ES-I3 (cell line): ENCODE measurements around the gene CCDC127.

Source experiments
- H3K36me3 ChIP-seq: 2 replicates; pipeline ENCODE4 v1.6.1; 2013; ENCODE audit warnings: mild to moderate bottlenecking, low read length, control low read depth, moderate library complexity; ENCODE audit not compliant: insufficient read depth
- H3K4me1 ChIP-seq: 2 replicates; pipeline ENCODE4 v1.6.1; 2013; ENCODE audit warnings: mild to moderate bottlenecking, control low read depth, low read length; ENCODE audit not compliant: insufficient read depth
- H3K9ac ChIP-seq: 2 replicates; pipeline ENCODE4 v1.6.1; 2013; ENCODE audit warnings: low read depth, mild to moderate bottlenecking, low read length, moderate library complexity
- H3K9me3 ChIP-seq: 2 replicates; pipeline ENCODE4 v1.6.1; 2013; ENCODE audit warnings: mild to moderate bottlenecking, low read length, moderate library complexity; ENCODE audit not compliant: control insufficient read depth, insufficient read depth

The CCDC127 gene

DNA sequence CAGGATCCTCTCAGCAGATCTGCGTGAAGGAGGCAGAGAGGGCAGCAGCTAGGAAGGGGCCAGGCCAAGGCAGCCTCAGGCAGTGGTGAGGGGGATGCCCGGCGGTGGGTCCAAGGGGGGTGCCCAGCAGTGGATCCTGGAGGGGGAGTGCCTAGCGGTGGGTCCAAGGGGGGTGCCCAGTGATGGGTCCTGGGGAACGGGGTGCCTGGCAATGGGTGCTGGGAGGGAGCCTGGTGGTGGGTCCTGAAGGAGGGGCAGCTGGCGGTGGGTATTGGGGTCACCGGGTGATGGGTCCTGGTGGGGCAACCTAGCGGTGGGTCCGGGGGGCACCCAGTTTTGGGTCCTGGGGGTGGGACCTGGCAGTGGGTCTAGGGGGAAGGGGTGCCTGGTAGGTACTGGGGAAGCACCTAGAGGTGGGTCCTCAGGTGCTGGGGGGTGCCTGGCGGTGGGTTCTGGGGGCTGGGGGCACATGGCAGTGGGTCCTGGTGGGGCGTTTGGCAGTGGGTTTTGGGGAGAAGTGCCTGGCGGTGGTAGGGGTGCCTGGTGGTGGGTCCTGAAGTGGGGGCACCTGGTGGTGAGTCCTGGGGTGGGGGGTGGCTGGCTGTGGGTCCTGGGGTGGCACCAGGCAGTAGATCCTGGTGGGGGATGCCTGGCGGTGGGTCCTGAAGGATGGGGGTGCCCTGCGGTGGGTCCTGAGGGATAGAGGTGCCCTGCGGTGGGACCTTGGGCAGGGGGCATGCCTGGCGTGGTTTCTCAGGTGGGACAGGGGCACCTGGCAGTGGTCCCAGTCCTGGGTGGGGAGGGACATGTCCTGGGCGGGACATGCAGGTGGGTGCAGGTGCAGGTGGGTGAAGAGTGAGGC, 24.8 kb downstream of the CCDC127 start:
- Histone ChIP-seq H3K9ac (no peak overlapping the region), H3K36me3 (no peaks in the 10 kb centered on the region), H3K4me1 (peaks cover 2% of the 10 kb centered on the region; the same call in 1 of the 2 replicates), H3K9me3 (no peaks in the 10 kb centered on the region)

- Histone ChIP-seq H3K36me3 (no peaks in the 10 kb centered on the region), H3K4me1 (peaks cover 4% of the 10 kb centered on the region; the same call in 1 of the 2 replicates), H3K9me3 (no peaks in the 10 kb centered on the region), H3K9ac (no peak overlapping the region)
Measured at GRCh38 chr5:192691-192969, 25.3 kb downstream of the CCDC127 start.

- H3K4me1 ChIP-seq = peaks cover 4% of the 10 kb centered on the region; the same call in 1 of the 2 replicates
- no peaks in the 10 kb centered on the region for H3K36me3 ChIP-seq
- no peak overlapping the region for H3K9ac ChIP-seq
- no peaks in the 10 kb centered on the region for H3K9me3 ChIP-seq
Measured at GRCh38 chr5:191949-192690, 25.8 kb downstream of the CCDC127 start.

DNA sequence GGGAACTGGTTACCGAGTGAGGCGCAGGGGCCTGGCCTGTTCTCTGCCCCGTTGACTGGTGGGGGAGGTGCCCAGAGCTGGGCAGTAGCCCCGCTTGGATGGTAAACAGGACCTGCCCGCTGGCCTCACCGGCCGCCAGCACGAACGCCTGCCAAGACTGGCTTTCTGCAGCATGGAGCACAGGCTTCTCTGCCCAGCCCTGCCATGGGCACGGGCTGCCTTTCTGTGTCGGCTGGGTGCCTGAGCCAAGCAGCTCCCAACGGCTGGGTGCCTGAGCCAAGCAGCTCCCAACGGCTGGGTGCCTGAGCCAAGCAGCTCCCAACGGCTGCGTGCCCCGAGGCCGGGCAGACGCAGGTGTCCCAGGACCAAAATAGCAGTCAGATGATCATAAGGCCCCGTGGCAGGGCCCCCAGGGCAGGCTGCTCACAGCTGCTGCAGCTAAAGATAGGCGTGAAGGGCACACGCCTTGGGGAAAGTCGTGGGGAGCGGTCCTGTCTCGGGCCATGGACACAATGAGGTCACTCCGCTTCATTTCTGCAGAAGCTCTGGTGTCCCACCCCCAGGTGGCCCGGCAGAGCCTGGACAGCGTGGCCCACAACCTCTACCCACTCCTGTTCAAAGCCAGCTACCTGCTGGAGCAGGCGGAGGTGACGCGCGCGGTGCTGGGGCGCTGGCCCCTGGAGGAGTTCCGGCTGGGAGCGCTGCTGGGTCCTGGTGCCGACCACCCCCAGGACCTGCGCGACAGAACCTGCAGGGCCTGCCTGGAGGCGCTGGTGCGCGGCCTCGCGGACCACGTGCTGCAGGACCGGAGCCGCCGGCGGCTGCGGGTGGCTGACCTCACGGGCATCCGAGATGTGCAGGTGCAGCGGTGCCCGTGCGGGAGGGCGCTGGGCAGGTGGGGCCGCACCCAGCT, 26.7 kb downstream of the CCDC127 start, which contains the start of gene LRRC14B:
Gene LRRC14B, plus strand, starts transcription at position 460 of the 913 bp plus-strand sequence. Its CDS starts 44 bp downstream, at position 504.
- H3K4me1 ChIP-seq = peaks cover 4% of the 10 kb centered on the region; the same call in 1 of the 2 replicates
- no peak within 1 kb of the TSS for H3K9ac ChIP-seq
- no peaks in the 10 kb centered on the region for H3K36me3 ChIP-seq
- H3K9me3 ChIP-seq = no peaks in the 10 kb centered on the region

DNA sequence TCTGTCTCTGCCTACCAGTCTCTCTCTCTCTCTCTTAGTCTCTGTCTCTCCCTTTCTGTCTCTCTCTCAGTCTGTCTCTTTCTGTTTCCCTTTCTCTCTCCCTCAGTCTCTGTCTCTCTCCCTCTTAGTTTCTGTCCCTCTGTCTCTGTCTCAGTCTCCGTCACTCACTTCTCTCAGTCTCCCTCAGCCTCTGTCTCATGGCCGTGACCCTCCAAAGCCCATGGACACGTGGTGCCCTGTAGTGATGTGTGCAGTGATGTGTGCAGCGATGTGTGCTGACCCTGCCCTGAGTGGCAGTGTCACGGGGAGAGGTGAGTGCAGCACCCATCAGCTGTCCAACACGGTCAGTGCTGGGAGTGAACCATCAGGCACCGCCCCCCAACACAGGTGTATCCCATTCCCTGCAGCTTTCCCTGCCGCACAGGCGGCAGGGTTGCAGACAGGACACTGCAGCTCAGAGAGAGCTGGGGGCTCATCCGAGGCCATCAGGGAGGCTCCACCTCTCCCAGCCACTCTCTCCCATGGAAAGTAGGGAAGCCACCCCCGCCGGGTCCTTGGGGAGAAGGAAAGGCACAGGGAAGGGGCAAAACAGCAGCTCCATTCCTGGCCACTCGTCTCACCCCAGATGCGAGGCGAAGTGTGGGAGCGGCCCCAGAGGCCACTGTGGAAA, 27.5 kb downstream of the CCDC127 start:
- no peaks in the 10 kb centered on the region for H3K36me3 ChIP-seq
- peaks cover 4% of the 10 kb centered on the region; the same call in 1 of the 2 replicates for H3K4me1 ChIP-seq
- no peak overlapping the region for H3K9ac ChIP-seq
- H3K9me3 ChIP-seq = no peaks in the 10 kb centered on the region

DNA sequence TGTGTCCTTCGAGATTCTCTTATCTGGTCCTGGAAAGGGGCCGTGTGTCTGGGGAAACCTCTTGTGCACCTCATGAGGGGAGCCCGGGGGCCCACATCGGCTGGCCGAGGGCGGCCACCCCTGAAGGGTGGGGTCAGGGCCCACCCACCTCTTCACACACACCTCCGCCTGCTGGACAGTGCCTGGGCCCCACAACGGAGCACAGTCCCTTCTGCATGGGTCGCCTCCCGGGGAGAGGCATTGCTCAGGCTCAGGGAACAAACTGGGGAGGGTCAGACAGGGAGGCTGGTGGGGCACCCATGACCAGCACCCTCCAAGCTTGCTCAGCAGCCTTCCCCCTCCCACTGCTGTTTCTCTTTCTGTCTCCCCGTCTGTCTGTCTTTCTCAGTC, 28.0 kb downstream of the CCDC127 start:
- no peaks in the 10 kb centered on the region for H3K9me3 ChIP-seq
- H3K9ac ChIP-seq = no peak overlapping the region
- H3K4me1 ChIP-seq = peaks cover 4% of the 10 kb centered on the region; the same call in 1 of the 2 replicates
- H3K36me3 ChIP-seq = no peaks in the 10 kb centered on the region

- no peaks in the 10 kb centered on the region for H3K9me3 ChIP-seq
Measured at GRCh38 chr5:189486-189885, 28.5 kb downstream of the CCDC127 start.

DNA sequence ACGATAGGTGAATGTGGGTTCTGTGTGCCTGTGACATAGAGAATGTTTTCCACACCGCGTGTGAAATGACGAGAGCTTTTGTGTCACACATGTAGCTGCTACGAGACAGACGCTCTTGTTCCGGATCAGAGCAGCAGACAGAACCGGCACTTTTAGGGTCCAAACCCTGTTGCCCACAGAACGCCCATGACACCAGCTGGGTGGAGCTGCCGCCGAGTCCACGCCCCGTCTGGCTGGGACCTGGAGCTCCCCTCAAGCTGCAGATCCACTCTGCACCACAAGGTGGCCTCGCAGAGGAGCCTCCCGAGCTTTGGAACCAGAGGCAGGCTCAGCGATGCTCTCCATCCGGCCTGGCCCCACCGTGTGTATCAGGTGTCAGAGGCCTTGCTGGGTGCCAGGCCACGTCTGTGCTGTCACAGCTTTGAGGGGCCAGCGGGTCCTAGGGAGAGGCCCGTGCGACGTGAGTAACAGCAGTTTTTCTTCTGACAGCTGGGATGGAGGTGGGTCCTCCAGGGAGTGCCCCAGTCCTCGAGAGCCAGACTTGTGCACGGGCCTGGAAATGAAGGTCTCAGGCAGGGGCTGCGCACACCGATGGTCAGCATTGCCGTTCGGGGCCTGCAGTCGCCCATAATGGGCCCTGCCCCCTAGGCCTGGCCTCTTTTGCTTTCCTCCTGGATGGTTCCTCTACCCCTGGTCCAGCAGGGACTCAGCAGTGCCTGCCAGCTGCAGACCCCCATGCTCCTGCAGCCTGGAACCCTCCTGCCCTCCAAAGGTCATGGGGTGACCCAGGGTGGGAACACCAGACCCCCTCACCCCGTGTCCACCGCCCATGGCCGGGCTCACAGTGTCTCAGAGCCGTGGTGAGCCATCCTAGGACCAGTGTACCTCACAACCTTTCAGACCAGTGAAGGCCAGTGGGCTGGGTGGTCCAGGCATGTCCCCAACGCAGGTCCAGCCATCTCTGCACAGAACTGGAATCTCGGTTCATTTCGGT, 29.2 kb downstream of the CCDC127 start:
- peaks cover 4% of the 10 kb centered on the region; the same call in 1 of the 2 replicates for H3K4me1 ChIP-seq
- H3K36me3 ChIP-seq = no peaks in the 10 kb centered on the region
- no peaks in the 10 kb centered on the region for H3K9me3 ChIP-seq
- no peak overlapping the region for H3K9ac ChIP-seq

More at GRCh38 chr5:189486-189885, 28.5 kb downstream of the CCDC127 start:
- Histone ChIP-seq H3K36me3 (no peaks in the 10 kb centered on the region), H3K4me1 (peaks cover 4% of the 10 kb centered on the region; the same call in 1 of the 2 replicates), H3K9ac (no peak overlapping the region)

GRCh38 chr5:187617-188451, 30.1 kb downstream of the CCDC127 start:
- Histone ChIP-seq H3K9ac (no peak overlapping the region), H3K4me1 (peaks cover 4% of the 10 kb centered on the region; the same call in 1 of the 2 replicates), H3K36me3 (no peaks in the 10 kb centered on the region), H3K9me3 (no peaks in the 10 kb centered on the region)

GRCh38 chr5:187042-187431, 30.9 kb downstream of the CCDC127 start:
- H3K4me1 ChIP-seq = peaks cover 4% of the 10 kb centered on the region; the same call in 1 of the 2 replicates
- no peaks in the 10 kb centered on the region for H3K36me3 ChIP-seq
- no peaks in the 10 kb centered on the region for H3K9me3 ChIP-seq
- no peak overlapping the region for H3K9ac ChIP-seq

GRCh38 chr5:186091-187041, 31.6 kb downstream of the CCDC127 start:
- Histone ChIP-seq H3K4me1 (peaks cover 4% of the 10 kb centered on the region; the same call in 1 of the 2 replicates), H3K9me3 (no peaks in the 10 kb centered on the region), H3K36me3 (no peaks in the 10 kb centered on the region), H3K9ac (no peak overlapping the region)
